K562 treated with DMSO at 1 percent for 4 hours (cell line): Measurements from ENCODE around the gene PLCB1. TPM values are rescaled to one million over a fixed set of nuclear protein-coding genes. Genes with fewer than 3 reads are reported as not detected.

Experiments
- total RNA-seq: library from RNA; unstranded; fragments of 300-600 nt; gene quantifications from 2 replicates; pipeline ENCODE4 v1.2.3, GENCODE V29; 2022; ENCODE audit not compliant: insufficient read depth

PLCB1 gene
- 0.97 and 2.3 TPM in 2 replicates for total RNA-seq

GRCh38 chr20:8131598-8132483 lies at the start of gene PLCB1:
Gene PLCB1 (plus strand): TSS chr20:8132266. CDS start chr20:8132652, 386 bp downstream.

Other genes starting within 250 kb of the PLCB1 start
- not detected in 2 replicates for gene HAO1, start 191.8 kb upstream of the PLCB1 start, total RNA-seq
- 8.7 and 9.1 TPM in 2 replicates for gene TMX4, start 112.5 kb upstream of the PLCB1 start, total RNA-seq